Hematopoietic multipotent progenitor cell treated with erythropoietin and hydrocortisone succinate and interleukin-3 and kit ligand, for 4 days (in vitro differentiated cells): ENCODE measurements around the gene TMPRSS12.
A peak's percentile ranks its signal among the peaks of the same experiment; 100 is the strongest.
"Not testable (repeated sequence)": the region's sequence is repeated elsewhere in the genome, so short reads cannot be mapped to it uniquely, and the experiment has no call there.

ENCODE experiments used
- DNase-seq: peaks from one replicate; pipeline ENCODE4 v3.0.0-alpha.2; 2015

TMPRSS12 gene

GRCh38 chr12:50927356-50927755, 84.6 kb downstream of the TMPRSS12 start:
- DNase-seq = no peak

- no peak for DNase-seq
Measured at GRCh38 chr12:50927766-50928224, 85.1 kb downstream of the TMPRSS12 start.

GRCh38 chr12:50928392-50928791, 85.7 kb downstream of the TMPRSS12 start:
- DNase-seq = peak; percentile 61

GRCh38 chr12:50929831-50930230, 87.1 kb downstream of the TMPRSS12 start:
- DNase-seq = no peak

- not testable (repeated sequence) for DNase-seq
Measured at GRCh38 chr12:50930477-50930876, 87.8 kb downstream of the TMPRSS12 start.

GRCh38 chr12:50932787-50933280, 90.1 kb downstream of the TMPRSS12 start:
- peak; percentile 29 for DNase-seq

- DNase-seq = peak; percentile 89
Measured at GRCh38 chr12:50933459-50934124, 90.9 kb downstream of the TMPRSS12 start.

GRCh38 chr12:50934371-50934851, 91.7 kb downstream of the TMPRSS12 start:
- peak; percentile 53 for DNase-seq

- peak; percentile 58 for DNase-seq
Measured at GRCh38 chr12:50934981-50935807, 92.5 kb downstream of the TMPRSS12 start.

- DNase-seq = peak; percentile 92
Measured at GRCh38 chr12:50936821-50937530, 94.2 kb downstream of the TMPRSS12 start.
